ENCODE results near the gene PRC1.

- TF ChIP-seq CTCF (IDR thresholded peaks at IDR 0.05), result no peak
- TF ChIP-seq POLR2AphosphoS5 (IDR thresholded peaks at IDR 0.05), result no peak
- TF ChIP-seq POLR2A (IDR thresholded peaks at IDR 0.05), result no peak
- no peak for TF ChIP-seq EP300 (IDR thresholded peaks at IDR 0.05)
These were observed 43.7 kb downstream of the PRC1 start for GRCh38 chr15:90950676-90951075.

All from sigmoid colon (tissue), 4 donors.